Endodermal cell (in vitro differentiated cells): ENCODE measurements around the gene LRP5. TPM values are rescaled to one million over a fixed set of nuclear protein-coding genes. Genes with fewer than 3 reads are reported as not detected.

ENCODE experiments used
- DNase-seq: peaks from one replicate; pipeline ENCODE4 v3.0.0-alpha.2; 2017
- H3K27ac ChIP-seq: 2 replicates; pipeline ENCODE4 v1.5.1; 2013; ENCODE audit warnings: mild to moderate bottlenecking, low read depth, low read length, moderate library complexity
- H3K27me3 ChIP-seq: 2 replicates; pipeline ENCODE4 v1.6.1; 2013; ENCODE audit warnings: mild to moderate bottlenecking, low read length, moderate library complexity; ENCODE audit not compliant: insufficient read depth, control insufficient read depth, poor library complexity, severe bottlenecking
- H3K36me3 ChIP-seq: 2 replicates; pipeline ENCODE4 v1.7.0; 2013; ENCODE audit warnings: mild to moderate bottlenecking, low read length, moderate library complexity; ENCODE audit not compliant: control insufficient read depth, insufficient read depth
- H3K4me1 ChIP-seq: one replicate; pipeline ENCODE4 v1.7.0; 2013; ENCODE audit warnings: low read length; ENCODE audit not compliant: control insufficient read depth, insufficient read depth
- H3K4me3 ChIP-seq: 2 replicates; pipeline ENCODE4 v1.5.1; 2013; ENCODE audit warnings: mild to moderate bottlenecking, low read length, moderate library complexity
- H3K9ac ChIP-seq: 2 replicates; pipeline ENCODE4 v1.6.1; 2013; ENCODE audit warnings: mild to moderate bottlenecking, low read length, moderate library complexity; ENCODE audit not compliant: poor library complexity, severe bottlenecking; ENCODE audit errors: extremely low read depth
- H3K9me3 ChIP-seq: 2 replicates; pipeline ENCODE4 v1.6.1; 2013; ENCODE audit warnings: mild to moderate bottlenecking, low read length, moderate library complexity; ENCODE audit not compliant: control insufficient read depth
- H3K27ac Mint-ChIP-seq: 2 replicates; pipeline ENCODE4 v1.8.0; 2020; ENCODE audit warnings: mixed read lengths
- H3K27me3 Mint-ChIP-seq: 2 replicates; pipeline ENCODE4 v1.8.0; 2021; ENCODE audit warnings: mild to moderate bottlenecking, mixed read lengths; ENCODE audit not compliant: insufficient read depth
- H3K36me3 Mint-ChIP-seq: 2 replicates; pipeline ENCODE4 v1.8.0; 2020; ENCODE audit warnings: low read depth, mixed read lengths
- H3K4me1 Mint-ChIP-seq: 2 replicates; pipeline ENCODE4 v1.8.0; 2020; ENCODE audit warnings: mixed read lengths
- H3K4me3 Mint-ChIP-seq: 2 replicates; pipeline ENCODE4 v1.8.0; 2020; ENCODE audit warnings: mild to moderate bottlenecking, moderate library complexity, mixed read lengths
- H3K9me3 Mint-ChIP-seq: 2 replicates; pipeline ENCODE4 v1.8.0; 2020; ENCODE audit warnings: mild to moderate bottlenecking, mixed read lengths
- WGBS, 2 experiments: methylation state at CpG; one replicate each; pipeline versions ENCODE4 v1.1.5 to v1.1.7; 2013; ENCODE audit warnings: missing lambda C conversion rate in 2 of 2, mixed read lengths in 1 of 2; ENCODE audit not compliant: insufficient coverage in 1 of 2, insufficient read length in 1 of 2; 5-methylcytosine and 5-hydroxymethylcytosine counted together
- total RNA-seq, 2 donors: library from RNA; stranded (reverse); fragmentation: NEBNext Ultra II Directional in 1 of 2; extraction: Animal tissue kit (Norgen Biotek cat#: 25700) in 1 of 2; gene quantifications; 2 replicates in 1 of 2; 3 replicates in 1 of 2; pipeline ENCODE4 v1.2.1, GENCODE V29; 2021
- TF ChIP-seq, protein P1 (sequence below): fragments of 200-600 bp; sonication (generic); conservative IDR thresholded peaks from 2 replicates; pipeline ENCODE4 v1.5.0; 2021; ENCODE audit warnings: antibody characterized with exemption, mild to moderate bottlenecking

The LRP5 gene
- total RNA-seq, 2 donors from 2014 or later: 58.2 to 64.1 TPM

DNA sequence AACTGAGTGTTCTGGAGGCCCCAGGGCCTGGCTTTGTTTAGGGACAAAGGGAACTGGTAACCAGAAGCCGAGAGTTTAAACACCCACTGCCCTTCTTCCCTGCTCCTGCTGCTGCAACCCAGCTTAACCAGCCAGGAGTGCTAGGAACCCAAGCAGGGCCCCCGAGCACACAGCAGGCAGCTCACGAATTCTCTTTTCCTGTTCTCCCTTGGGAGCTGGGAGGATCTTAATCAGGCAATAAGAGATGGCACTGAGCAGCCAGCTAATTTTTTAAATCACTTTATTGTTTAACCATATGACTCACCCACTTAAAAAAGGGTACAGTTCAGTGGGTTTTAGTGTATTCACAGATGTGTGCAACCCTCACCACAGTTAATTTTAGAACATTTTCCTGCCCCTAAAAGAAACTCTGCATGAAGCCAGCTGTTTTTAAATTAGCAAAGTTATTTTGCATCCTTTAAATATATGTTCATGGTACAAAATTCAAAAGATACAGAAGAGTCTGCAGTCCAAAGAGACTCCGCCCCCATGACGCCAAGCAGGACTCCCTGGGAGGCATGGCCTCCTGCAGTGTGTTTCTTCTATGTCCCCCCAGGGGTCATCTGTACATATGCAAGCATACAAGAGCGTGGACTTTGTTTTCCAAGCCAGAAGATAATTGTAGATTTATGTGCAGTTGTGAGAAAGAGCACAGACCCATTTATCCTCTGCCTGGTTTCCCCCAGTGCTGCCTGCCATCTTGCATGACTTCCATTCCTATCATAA is 129.3 kb downstream of the LRP5 start:
- Mint-ChIP-seq H3K4me3 (no peak overlapping the region), H3K4me1 (peaks cover 13% of the 10 kb centered on the region), H3K9me3 (no peaks in the 10 kb centered on the region), H3K27ac (peak overlapping the region; percentile 75), H3K27me3 (no peaks in the 10 kb centered on the region), H3K36me3 (peaks cover 36% of the 10 kb centered on the region)
- Histone ChIP-seq H3K9ac (no peak overlapping the region), H3K27me3 (no peaks in the 10 kb centered on the region), H3K9me3 (no peaks in the 10 kb centered on the region), H3K27ac (peak overlapping the region; percentile 60), H3K36me3 (peaks cover 10% of the 10 kb centered on the region), H3K4me1 (no peaks in the 10 kb centered on the region), H3K4me3 (no peak overlapping the region)
- TF ChIP-seq, protein P1, sequence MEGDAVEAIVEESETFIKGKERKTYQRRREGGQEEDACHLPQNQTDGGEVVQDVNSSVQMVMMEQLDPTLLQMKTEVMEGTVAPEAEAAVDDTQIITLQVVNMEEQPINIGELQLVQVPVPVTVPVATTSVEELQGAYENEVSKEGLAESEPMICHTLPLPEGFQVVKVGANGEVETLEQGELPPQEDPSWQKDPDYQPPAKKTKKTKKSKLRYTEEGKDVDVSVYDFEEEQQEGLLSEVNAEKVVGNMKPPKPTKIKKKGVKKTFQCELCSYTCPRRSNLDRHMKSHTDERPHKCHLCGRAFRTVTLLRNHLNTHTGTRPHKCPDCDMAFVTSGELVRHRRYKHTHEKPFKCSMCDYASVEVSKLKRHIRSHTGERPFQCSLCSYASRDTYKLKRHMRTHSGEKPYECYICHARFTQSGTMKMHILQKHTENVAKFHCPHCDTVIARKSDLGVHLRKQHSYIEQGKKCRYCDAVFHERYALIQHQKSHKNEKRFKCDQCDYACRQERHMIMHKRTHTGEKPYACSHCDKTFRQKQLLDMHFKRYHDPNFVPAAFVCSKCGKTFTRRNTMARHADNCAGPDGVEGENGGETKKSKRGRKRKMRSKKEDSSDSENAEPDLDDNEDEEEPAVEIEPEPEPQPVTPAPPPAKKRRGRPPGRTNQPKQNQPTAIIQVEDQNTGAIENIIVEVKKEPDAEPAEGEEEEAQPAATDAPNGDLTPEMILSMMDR: no peak
- WGBS, 2 experiments: 88% methylated on average over 2 to 6 of the region's 6 CpGs
- DNase-seq: no peak

DNA sequence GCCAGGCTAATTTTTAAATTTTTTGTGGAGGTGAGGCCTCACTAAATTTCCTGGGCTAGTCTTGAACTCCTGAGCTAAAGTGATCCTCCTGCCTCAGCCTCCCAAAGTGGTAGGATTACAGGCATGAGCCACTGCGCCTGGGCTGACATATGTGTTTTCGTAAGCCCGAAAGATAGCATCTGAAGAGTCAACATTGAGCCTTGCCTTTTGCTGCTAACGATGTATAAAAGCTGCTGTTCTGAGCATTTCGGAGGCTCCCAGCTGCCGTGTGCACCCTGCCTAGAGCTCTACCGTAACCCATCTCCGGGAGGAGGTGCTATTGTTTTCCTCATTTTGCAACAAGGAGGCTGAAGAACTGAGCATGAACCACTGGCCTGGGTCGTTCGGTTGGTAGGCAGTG is 130.0 kb downstream of the LRP5 start:
- Histone ChIP-seq H3K4me1 (no peaks in the 10 kb centered on the region), H3K4me3 (no peak overlapping the region), H3K9me3 (no peaks in the 10 kb centered on the region), H3K36me3 (peaks cover 12% of the 10 kb centered on the region), H3K27ac (no peak overlapping the region), H3K9ac (no peak overlapping the region), H3K27me3 (no peaks in the 10 kb centered on the region)
- TF ChIP-seq, protein P1: no peak
- no peak overlapping the region for H3K27ac Mint-ChIP-seq
- H3K27me3 Mint-ChIP-seq: no peaks in the 10 kb centered on the region
- 91 to 94% methylated on average over 9 to 10 of the region's 10 CpGs for WGBS, 2 experiments
- H3K4me1 Mint-ChIP-seq: peaks cover 13% of the 10 kb centered on the region
- no peaks in the 10 kb centered on the region for H3K9me3 Mint-ChIP-seq
- H3K36me3 Mint-ChIP-seq: peaks cover 31% of the 10 kb centered on the region
- no peak overlapping the region for H3K4me3 Mint-ChIP-seq
- DNase-seq: no peak

DNA sequence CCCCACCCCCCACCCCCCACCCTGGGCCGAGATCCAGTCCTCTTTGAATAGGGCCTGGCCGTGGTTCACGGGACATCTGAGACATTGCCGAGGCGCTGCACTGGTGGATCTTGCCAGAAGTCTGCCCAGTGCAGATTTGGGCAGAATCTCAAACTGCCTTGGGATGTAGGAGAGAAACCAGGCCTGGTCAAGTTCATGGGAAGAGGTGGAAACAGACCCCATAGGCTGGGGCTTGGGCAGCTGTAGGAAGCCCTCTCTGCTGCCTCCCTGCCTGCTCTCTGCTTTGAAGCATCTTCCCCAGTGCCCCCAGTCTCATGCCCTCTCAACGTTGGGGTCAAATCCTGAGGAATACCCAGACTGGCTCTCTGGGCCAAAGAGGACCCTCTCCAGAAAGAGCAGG is 132.2 kb downstream of the LRP5 start:
- Histone ChIP-seq H3K4me3 (no peak overlapping the region), H3K27me3 (no peaks in the 10 kb centered on the region), H3K9ac (no peak overlapping the region), H3K9me3 (no peaks in the 10 kb centered on the region), H3K36me3 (peaks cover 22% of the 10 kb centered on the region), H3K4me1 (no peaks in the 10 kb centered on the region), H3K27ac (no peak overlapping the region)
- 97 to 100% methylated on average over 5 to 6 of the region's 6 CpGs for WGBS, 2 experiments
- no peak overlapping the region for H3K27ac Mint-ChIP-seq
- peaks cover 40% of the 10 kb centered on the region for H3K36me3 Mint-ChIP-seq
- H3K27me3 Mint-ChIP-seq: no peaks in the 10 kb centered on the region
- no peak for DNase-seq
- peaks cover 13% of the 10 kb centered on the region for H3K4me1 Mint-ChIP-seq
- H3K9me3 Mint-ChIP-seq: no peaks in the 10 kb centered on the region
- TF ChIP-seq, protein P1: no peak
- no peak overlapping the region for H3K4me3 Mint-ChIP-seq
